HCT116 (cell line): ENCODE measurements around the gene PCDH19. TPM values are rescaled to one million over a fixed set of nuclear protein-coding genes. Genes with fewer than 3 reads are reported as not detected.

ENCODE experiments used
- ATAC-seq: fragments of 200-7000 bp; cut with Tn5 transposase; 2 replicates; pipeline ENCODE4 v1.9.1; 2020; ENCODE audit warnings: mild to moderate bottlenecking, moderate library complexity
- BruUV-seq: library from RNA; stranded (reverse); fragments of 400-500 nt; replicated peaks from 2 replicates; lab custom pipeline; 2021; lab: Mats Ljungman, UMichigan
- CTCF ChIA-PET: fragments of 300-600 bp; sonication (Branson Sonifier 250); formaldehyde crosslinking; loops from one replicate; lab custom pipeline; 2021; ENCODE audit warnings: antibody characterized with exemption; lab: Charles Lee
- POLR2A ChIA-PET: fragments of 300-600, 350-600 bp; sonication (Branson Sonifier 250); formaldehyde crosslinking; loops from one replicate; lab custom pipeline; 2021; ENCODE audit warnings: antibody characterized with exemption; lab: Charles Lee
- RAD21 ChIA-PET, 2 experiments: fragments of 300-600 bp; sonication (Branson Sonifier 250); formaldehyde crosslinking; loops; one replicate each; lab custom pipeline; 2023; ENCODE audit warnings: low total read pairs in 2 of 2; ENCODE audit not compliant: uncharacterized antibody in 2 of 2, unreplicated experiment in 2 of 2, low non-redundant PET in 1 of 2; lab: Charles Lee
- DNase-seq: peaks from one replicate; pipeline ENCODE4 v3.0.0-alpha.2; 2010; ENCODE audit warnings: low read depth, low spot score
- H2AFZ ChIP-seq: fragments of 200-600 bp; shearing (Covaris generic), sonication (generic); 2 replicates; pipeline ENCODE4 v1.6.1; 2017; ENCODE audit warnings: low read depth, mixed run types, mixed read lengths, antibody characterized with exemption, low read length; ENCODE audit not compliant: poor library complexity, severe bottlenecking
- H3K27ac ChIP-seq: 2 replicates; pipeline ENCODE4 v1.5.1; 2012; ENCODE audit warnings: low read depth, low read length
- H3K27me3 ChIP-seq: fragments of 200-600 bp; sonication (generic); 2 replicates; pipeline ENCODE4 v1.6.1; 2016; ENCODE audit warnings: mixed run types, low read length, mixed read lengths; ENCODE audit not compliant: insufficient read depth
- H3K36me3 ChIP-seq, 2 experiments: fragments of 200-500 bp in 1 of 2; fragments of 200-600 bp in 1 of 2; sonication (Bioruptor generic) in 1 of 2; sonication (generic) in 1 of 2; 2 replicates each; pipeline versions ENCODE4 v1.5.1 to v1.6.1; 2014 to 2016; ENCODE audit warnings: low read length in 2 of 2, inconsistent platforms in 1 of 2, mixed read lengths in 1 of 2, mixed run types in 1 of 2; ENCODE audit not compliant: insufficient read depth in 2 of 2, control insufficient read depth in 1 of 2
- H3K4me1 ChIP-seq, 2 experiments: fragments of 200-600 bp in 1 of 2; sonication (generic) in 1 of 2; 2 replicates each; pipeline versions ENCODE4 v1.5.1 to v1.6.1; 2012 to 2017; ENCODE audit warnings: low read length in 2 of 2, inconsistent platforms in 1 of 2, mild to moderate bottlenecking in 1 of 2, mixed read lengths in 1 of 2, mixed run types in 1 of 2, moderate library complexity in 1 of 2; ENCODE audit not compliant: insufficient read depth in 2 of 2, control insufficient read depth in 1 of 2
- H3K4me2 ChIP-seq: fragments of 200-600 bp; sonication (generic); 2 replicates; pipeline ENCODE4 v1.6.1; 2017; ENCODE audit warnings: mixed run types, low read length, mixed read lengths
- H3K4me3 ChIP-seq, 2 experiments: fragments of 200-600 bp in 1 of 2; sonication (generic) in 1 of 2; replicated peaks in 1 of 2; 2 replicates each; pipeline ENCODE4 v1.5.1; 2011 to 2016; ENCODE audit warnings: low read length in 2 of 2, control low read depth in 1 of 2, low read depth in 1 of 2, mild to moderate bottlenecking in 1 of 2, mixed read lengths in 1 of 2, mixed run types in 1 of 2
- H3K79me2 ChIP-seq: fragments of 200-600 bp; sonication (generic); 2 replicates; pipeline ENCODE4 v1.6.1; 2017; ENCODE audit warnings: mild to moderate bottlenecking, mixed run types, low read length, moderate library complexity, mixed read lengths; ENCODE audit not compliant: insufficient read depth
- H3K9ac ChIP-seq: fragments of 200-600 bp; sonication (generic); 2 replicates; pipeline ENCODE4 v1.6.1; 2016; ENCODE audit warnings: low read length, mixed read lengths
- H3K9me2 ChIP-seq: fragments of 200-600 bp; sonication (generic), shearing (Covaris generic); 2 replicates; pipeline ENCODE4 v1.6.1; 2017; ENCODE audit warnings: mixed run types, mild to moderate bottlenecking, moderate library complexity; ENCODE audit not compliant: insufficient read depth
- H3K9me3 ChIP-seq, 2 experiments: fragments of 200-500 bp in 1 of 2; fragments of 200-600 bp in 1 of 2; sonication (Bioruptor generic) in 1 of 2; sonication (generic) in 1 of 2; 2 replicates each; pipeline ENCODE4 v1.6.1; 2014 to 2017; ENCODE audit warnings: low read length in 2 of 2, mixed read lengths in 2 of 2, inconsistent platforms in 1 of 2, low read depth in 1 of 2, mild to moderate bottlenecking in 1 of 2, mixed run types in 1 of 2, moderate library complexity in 1 of 2; ENCODE audit not compliant: control insufficient read depth in 1 of 2, insufficient read depth in 1 of 2
- H4K20me1 ChIP-seq: fragments of 200-600 bp; sonication (generic), shearing (Covaris generic); 2 replicates; pipeline ENCODE4 v1.6.1; 2017; ENCODE audit warnings: mixed run types, mild to moderate bottlenecking, moderate library complexity; ENCODE audit not compliant: insufficient read depth
- ATF3 ChIP-seq: IDR thresholded peaks from 2 replicates; pipeline ENCODE4 v1.6.1; 2012
- CBX3 ChIP-seq: IDR thresholded peaks from 2 replicates; pipeline ENCODE4 v1.6.1; 2012; ENCODE audit warnings: low read depth
- CTCF ChIP-seq, 3 experiments: fragments of 200-600 bp in 1 of 3; sonication (generic) in 1 of 3; IDR thresholded peaks in 2 of 3; conservative IDR thresholded peaks in 1 of 3; 2 replicates each; pipeline ENCODE4 v1.5.1; 2012 to 2017; ENCODE audit warnings: low read depth in 2 of 3, low read length in 2 of 3, antibody characterized with exemption in 1 of 3, borderline replicate concordance in 1 of 3, control low read depth in 1 of 3, mild to moderate bottlenecking in 1 of 3, mixed read lengths in 1 of 3, mixed run types in 1 of 3, moderate library complexity in 1 of 3; ENCODE audit not compliant: insufficient read depth in 1 of 3
- EGR1 ChIP-seq: IDR thresholded peaks from 2 replicates; pipeline ENCODE4 v1.6.1; 2012; ENCODE audit warnings: low read depth
- EZH2 ChIP-seq: fragments of 200-600 bp; sonication (generic); IDR thresholded peaks from 2 replicates; pipeline ENCODE4 v1.6.1; 2017; ENCODE audit warnings: antibody characterized with exemption, mixed run types
- JUND ChIP-seq: IDR thresholded peaks from 2 replicates; pipeline ENCODE4 v1.6.1; 2012
- MAX ChIP-seq: IDR thresholded peaks from 2 replicates; pipeline ENCODE4 v1.6.1; 2012
- POLR2A ChIP-seq: IDR thresholded peaks from 2 replicates; pipeline ENCODE4 v1.7.0; 2011; ENCODE audit warnings: borderline replicate concordance; ENCODE audit not compliant: insufficient read depth, insufficient read length; ENCODE audit errors: extremely low read depth
- REST ChIP-seq: IDR thresholded peaks from 2 replicates; pipeline ENCODE4 v1.6.1; 2012; ENCODE audit warnings: low read depth
- SIN3A ChIP-seq: IDR thresholded peaks from 2 replicates; pipeline ENCODE4 v1.6.1; 2012; ENCODE audit warnings: low read depth
- SP1 ChIP-seq: IDR thresholded peaks from 2 replicates; pipeline ENCODE4 v1.6.1; 2012; ENCODE audit warnings: low read depth
- SRF ChIP-seq: IDR thresholded peaks from 2 replicates; pipeline ENCODE4 v1.6.1; 2012; ENCODE audit warnings: low read depth
- TCF7L2 ChIP-seq: IDR thresholded peaks from 2 replicates; pipeline ENCODE4 v1.7.0; 2011; ENCODE audit warnings: borderline replicate concordance, inconsistent platforms; ENCODE audit not compliant: insufficient read depth, insufficient read length; ENCODE audit errors: extremely low read depth
- intact Hi-C: fragments of 100-400 bp; cut with micrococcal nuclease; formaldehyde crosslinking; loops from 2 replicates; pipeline ENCODE4 v1.10.0; 2022
- total RNA-seq: library from RNA; stranded (reverse); gene quantifications from one replicate; pipeline ENCODE4 v1.2.1, GENCODE V29; 2021; ENCODE audit not compliant: unreplicated experiment

Gene PCDH19
- total RNA-seq, 1 experiment from 2014 or later = 0.32 TPM

- TF ChIP-seq EZH2 = no peak
- no peak for TF ChIP-seq REST
- TF ChIP-seq SRF = no peak
- TF ChIP-seq, all 23 proteins: peak for 0
Measured at GRCh38 chrX:100319716-100320115, 90.4 kb downstream of the PCDH19 start (continued).

- Histone ChIP-seq H3K9ac (no peak overlapping the region), H3K36me3 (no peaks in the 10 kb centered on the region), H4K20me1 (no peaks in the 10 kb centered on the region), H3K4me2 (no peak overlapping the region), H2AFZ (no peak overlapping the region), H3K27ac (no peak overlapping the region), H3K4me1 (no peaks in the 10 kb centered on the region), H3K27me3 (no peaks in the 10 kb centered on the region), H3K4me3 (no peak overlapping the region)
- intact Hi-C loops = no loop called here
- RAD21 ChIA-PET = no interaction called here
- POLR2A ChIA-PET = no interaction called here
- ATAC-seq (no peak), DNase-seq (no peak)
- CTCF ChIA-PET = no interaction called here
- TF ChIP-seq EGR1 = no peak
- TF ChIP-seq TCF7L2 = no peak
- no peak for TF ChIP-seq MAX
- no peak for TF ChIP-seq POLR2A
- TF ChIP-seq JUND = no peak
- no peak for TF ChIP-seq SP1
- TF ChIP-seq ATF3 = no peak
- TF ChIP-seq REST = no peak
- TF ChIP-seq CTCF (IDR thresholded peaks at IDR 0.05 in 2 of 3, conservative IDR thresholded peaks at IDR 0.05 in 1 of 3; ENCODE audit: borderline replicate concordance in 1 of 3, insufficient read depth in 1 of 3, low read depth in 2 of 3, low read length in 2 of 3) = no peak
- TF ChIP-seq CBX3 = no peak
- TF ChIP-seq SIN3A = no peak
- no peak for TF ChIP-seq SRF
- TF ChIP-seq, all 23 proteins: peak for 0
- Histone ChIP-seq H3K9me3 (no peaks in the 10 kb centered on the region), H3K79me2 (no peaks in the 10 kb centered on the region), H3K9me2 (no peaks in the 10 kb centered on the region)
- BruUV-seq = no TSS peak
Measured at GRCh38 chrX:100316987-100317386, 93.1 kb downstream of the PCDH19 start.
